ENCODE data around the gene TDRD1.
A peak's percentile ranks its signal among the peaks of the same experiment; 100 is the strongest.

TDRD1 gene

GRCh38 chr10:114239117-114239993, 60.2 kb downstream of the TDRD1 start, which contains the start of gene VWA2:
TSS of gene VWA2 (plus strand) at chr10:114239254. CDS start at chr10:114248714, 9,460 bp downstream.
- DNase-seq: peak; percentile 62

- DNase-seq: no peak
These were observed 60.8 kb downstream of the TDRD1 start for GRCh38 chr10:114239994-114240345.

- no peak for DNase-seq
These were observed 63.1 kb downstream of the TDRD1 start for GRCh38 chr10:114242235-114242634.

GRCh38 chr10:114243661-114244060, 64.5 kb downstream of the TDRD1 start:
- DNase-seq: no peak

- DNase-seq: no peak
These were observed 65.0 kb downstream of the TDRD1 start for GRCh38 chr10:114244126-114244525.

- DNase-seq: no peak
These were observed 66.1 kb downstream of the TDRD1 start for GRCh38 chr10:114245121-114245791.

- DNase-seq: no peak
These were observed 67.6 kb downstream of the TDRD1 start for GRCh38 chr10:114246679-114247305.

GRCh38 chr10:114250236-114250635, 71.1 kb downstream of the TDRD1 start:
- no peak for DNase-seq

GRCh38 chr10:114250716-114251115, 71.6 kb downstream of the TDRD1 start:
- no peak for DNase-seq

GRCh38 chr10:114252092-114252491, 72.9 kb downstream of the TDRD1 start:
- no peak for DNase-seq

GRCh38 chr10:114252883-114253282, 73.7 kb downstream of the TDRD1 start:
- DNase-seq: no peak

- DNase-seq: no peak
These were observed 76.1 kb downstream of the TDRD1 start for GRCh38 chr10:114255227-114255626.

GRCh38 chr10:114256008-114256765, 77.0 kb downstream of the TDRD1 start:
- no peak for DNase-seq

- DNase-seq: no peak
These were observed 77.7 kb downstream of the TDRD1 start for GRCh38 chr10:114256822-114257221.

- DNase-seq: no peak
These were observed 78.3 kb downstream of the TDRD1 start for GRCh38 chr10:114257498-114257897.

- no peak for DNase-seq
These were observed 79.2 kb downstream of the TDRD1 start for GRCh38 chr10:114258274-114258840.

- no peak for DNase-seq
These were observed 80.7 kb downstream of the TDRD1 start for GRCh38 chr10:114259824-114260223.

GRCh38 chr10:114260366-114260765, 81.2 kb downstream of the TDRD1 start:
- no peak for DNase-seq

- no peak for DNase-seq
These were observed 81.9 kb downstream of the TDRD1 start for GRCh38 chr10:114261076-114261475.

- DNase-seq: no peak
These were observed 83.3 kb downstream of the TDRD1 start for GRCh38 chr10:114262496-114262895.

GRCh38 chr10:114265392-114266053, 86.4 kb downstream of the TDRD1 start:
- no peak for DNase-seq

GRCh38 chr10:114266521-114266920, 87.4 kb downstream of the TDRD1 start:
- DNase-seq: no peak

Measured in stimulated activated CD8-positive, alpha-beta memory T cell treated with anti-CD3 and anti-CD28 coated beads, Interleukin-4, amount 100 ng/mL, for 48 hours (primary cell).